GM12892 (cell line): ENCODE measurements around the gene ITGB2.

Experiments used
- DNase-seq: peaks from one replicate; pipeline ENCODE4 v3.0.0; 2011; ENCODE audit not compliant: insufficient read length
- FAIRE-seq: peaks from 2 replicates; lab custom pipeline; 2011; peaks lifted over from hg19 to GRCh38; lab: Jason Lieb, UNC
- POLR2A ChIP-seq: IDR thresholded peaks from 2 replicates; pipeline ENCODE4 v1.6.1; 2011; ENCODE audit warnings: low read depth, low read length, control low read depth
- POLR2AphosphoS5 ChIP-seq: IDR thresholded peaks from 2 replicates; pipeline ENCODE4 v1.6.1; 2011; ENCODE audit warnings: low read depth, low read length, control low read depth
- TAF1 ChIP-seq: IDR thresholded peaks from 2 replicates; pipeline ENCODE4 v1.6.1; 2011; ENCODE audit warnings: low read depth, mild to moderate bottlenecking, control low read depth, low read length, borderline replicate concordance

Gene ITGB2

DNA sequence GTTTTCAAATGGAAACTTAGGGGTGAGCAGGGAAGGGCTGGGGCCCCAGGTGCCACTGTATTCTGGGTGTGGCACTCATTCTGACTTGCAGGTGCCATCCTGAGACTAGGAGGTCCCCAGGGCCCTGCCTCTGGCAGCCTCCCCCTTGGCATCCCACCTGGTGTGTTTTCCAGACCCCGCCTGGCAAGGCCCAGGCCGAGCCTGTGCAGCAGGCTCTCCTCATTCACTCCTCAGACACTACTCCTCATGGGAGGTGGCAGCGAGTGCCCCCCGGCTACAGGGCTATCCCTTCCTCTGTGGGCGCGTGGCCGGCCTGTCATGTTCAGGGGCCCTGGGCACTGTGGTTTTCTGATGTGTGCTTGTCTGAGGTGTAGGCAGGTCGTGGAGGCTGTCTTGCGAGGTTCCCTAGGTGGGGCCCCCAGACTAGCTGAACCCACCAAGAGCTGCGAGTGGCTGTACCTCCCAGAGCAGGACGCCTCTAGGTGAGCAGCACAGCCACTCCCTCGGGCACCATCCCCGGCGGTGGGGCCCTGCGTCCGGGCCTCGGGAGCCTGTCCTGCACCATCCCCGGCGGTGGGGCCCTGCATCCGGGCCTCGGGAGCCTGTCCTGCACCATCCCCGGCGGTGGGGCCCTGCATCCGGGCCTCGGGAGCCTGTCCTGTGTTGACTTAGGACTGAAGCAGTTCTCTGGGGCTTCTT, 32.4 kb upstream of the ITGB2 start:
- no peak for FAIRE-seq
- no peak for TF ChIP-seq POLR2AphosphoS5
- no peak for TF ChIP-seq POLR2A
- no peak for TF ChIP-seq TAF1
- DNase-seq, result no peak

DNA sequence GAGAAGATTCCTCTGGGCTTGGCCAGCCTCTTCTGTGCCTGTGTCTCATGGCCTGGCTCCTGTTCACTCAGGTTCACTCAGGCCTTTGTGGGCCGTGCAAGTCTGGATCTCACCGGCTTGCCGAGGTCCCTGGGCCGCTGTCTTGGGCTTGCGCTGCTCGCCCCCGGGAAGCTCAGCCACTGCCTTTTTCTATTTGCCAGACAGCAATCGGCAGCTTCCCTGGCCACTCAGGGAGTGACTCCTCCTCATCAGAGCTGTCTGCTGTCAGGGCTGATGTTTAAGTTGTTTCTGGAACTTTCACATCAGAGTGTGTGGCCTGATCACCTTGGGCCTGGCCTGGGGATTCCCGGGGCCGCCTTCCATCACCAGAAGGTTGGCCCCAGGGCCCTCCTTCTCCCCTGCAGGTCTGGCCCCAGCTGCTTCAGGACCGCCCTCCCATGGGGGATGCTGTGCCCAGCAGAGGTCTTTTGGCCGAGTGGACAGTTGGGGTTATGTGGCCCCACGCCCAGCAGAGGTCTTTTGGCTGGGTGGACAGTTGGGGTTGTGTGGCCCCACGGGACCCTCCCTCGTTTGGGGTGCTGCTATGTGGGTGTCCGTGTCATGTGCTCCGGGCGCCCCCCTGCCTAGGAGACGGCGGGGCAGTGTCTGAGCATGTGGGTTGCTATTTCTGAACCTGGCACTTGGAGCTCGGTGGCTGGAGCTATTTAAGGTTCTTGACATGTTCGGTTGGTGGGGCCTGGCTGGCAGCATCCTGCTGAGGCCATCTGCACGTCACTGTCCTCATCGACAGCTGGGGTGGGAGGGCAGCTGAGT, 31.6 kb upstream of the ITGB2 start:
- no peak for FAIRE-seq
- DNase-seq, result no peak
- TF ChIP-seq TAF1 (no peak), POLR2A (no peak), POLR2AphosphoS5 (no peak)

DNA sequence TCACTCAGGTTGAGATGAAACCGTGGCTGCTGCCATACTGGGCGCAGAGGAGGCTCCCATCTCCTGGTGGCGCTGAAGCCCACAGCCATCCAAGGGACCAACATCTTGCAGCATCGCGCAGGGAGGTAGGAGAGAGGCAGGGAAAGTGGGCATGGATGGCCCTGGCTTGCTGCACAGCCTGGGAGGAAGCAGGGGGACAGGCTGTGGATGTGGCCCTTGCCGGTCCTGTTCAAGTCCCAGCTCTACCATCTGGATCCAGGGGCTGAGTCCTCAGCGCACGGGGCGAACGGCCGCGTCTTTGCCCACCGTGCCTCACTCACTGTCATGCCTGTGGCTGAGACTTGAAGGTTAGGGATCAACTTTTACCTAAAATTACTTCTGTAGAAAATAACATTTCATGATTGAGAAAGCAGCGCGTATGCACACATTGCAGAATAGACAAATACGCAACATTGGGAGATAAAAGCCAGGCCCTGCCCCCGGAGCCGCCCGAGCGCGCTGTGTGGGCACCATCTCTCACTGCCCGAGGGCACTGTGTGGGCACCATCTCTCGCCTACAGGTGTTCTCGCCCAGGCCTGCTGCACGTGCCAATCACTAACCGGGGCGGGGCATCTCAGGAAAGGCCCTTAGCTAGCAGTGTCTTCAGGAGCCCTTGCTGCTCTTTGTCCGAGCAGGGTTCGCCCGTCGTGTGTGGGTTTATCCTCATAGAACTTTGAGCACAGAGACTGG, 30.7 kb upstream of the ITGB2 start:
- TF ChIP-seq POLR2AphosphoS5, result no peak
- no peak for TF ChIP-seq TAF1
- no peak for TF ChIP-seq POLR2A
- FAIRE-seq, result peak; percentile 30

DNA sequence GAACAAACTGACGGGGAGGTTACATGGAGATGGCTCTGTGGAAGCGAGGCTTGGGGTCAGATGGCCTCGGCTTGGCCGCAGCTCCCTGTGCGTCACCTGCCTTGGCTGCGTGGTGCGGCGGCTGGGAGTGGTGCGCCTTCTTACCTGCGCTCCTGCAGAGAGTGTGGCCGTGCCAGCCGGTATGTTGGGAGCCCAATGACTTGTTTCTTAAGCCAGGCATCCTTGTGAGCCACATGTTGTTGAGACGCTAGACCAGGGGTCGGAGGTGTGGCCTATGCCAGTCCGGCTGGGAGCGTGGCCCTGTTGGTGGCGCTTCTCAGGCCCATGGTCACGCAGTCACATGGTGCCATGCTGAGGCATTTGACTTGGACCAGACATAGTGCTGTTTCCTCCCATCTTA, 29.7 kb upstream of the ITGB2 start:
- DNase-seq (no peak), FAIRE-seq (no peak)
- TF ChIP-seq POLR2AphosphoS5 (no peak), POLR2A (no peak), TAF1 (no peak)

More for the DNA sequence above, 30.7 kb upstream of the ITGB2 start:
- DNase-seq, result no peak

DNA sequence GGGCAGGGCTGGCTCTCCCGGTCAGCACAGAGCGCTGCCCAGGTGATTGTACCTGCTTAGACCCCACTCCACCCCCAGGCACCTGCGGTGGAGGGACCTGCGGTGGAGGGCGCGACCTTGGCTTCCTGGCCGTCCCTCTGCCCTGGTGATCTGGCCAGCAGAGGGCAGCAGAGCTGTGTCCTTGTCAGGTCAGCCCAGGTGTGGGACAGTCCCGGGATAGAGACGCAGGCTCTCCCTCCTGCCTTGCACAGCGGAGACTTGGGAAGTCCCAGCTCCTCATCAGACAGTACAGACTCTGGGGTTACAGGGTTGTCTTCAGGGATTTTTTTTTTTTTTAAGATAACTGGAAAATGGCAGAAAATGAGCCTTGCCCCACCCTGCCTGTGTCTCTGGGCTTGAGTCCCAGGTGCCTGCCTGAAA, 29.1 kb upstream of the ITGB2 start:
- FAIRE-seq, result peak; percentile 98
- DNase-seq, result peak; percentile 93
- TF ChIP-seq POLR2AphosphoS5 (no peak), TAF1 (no peak), POLR2A (no peak)

DNA sequence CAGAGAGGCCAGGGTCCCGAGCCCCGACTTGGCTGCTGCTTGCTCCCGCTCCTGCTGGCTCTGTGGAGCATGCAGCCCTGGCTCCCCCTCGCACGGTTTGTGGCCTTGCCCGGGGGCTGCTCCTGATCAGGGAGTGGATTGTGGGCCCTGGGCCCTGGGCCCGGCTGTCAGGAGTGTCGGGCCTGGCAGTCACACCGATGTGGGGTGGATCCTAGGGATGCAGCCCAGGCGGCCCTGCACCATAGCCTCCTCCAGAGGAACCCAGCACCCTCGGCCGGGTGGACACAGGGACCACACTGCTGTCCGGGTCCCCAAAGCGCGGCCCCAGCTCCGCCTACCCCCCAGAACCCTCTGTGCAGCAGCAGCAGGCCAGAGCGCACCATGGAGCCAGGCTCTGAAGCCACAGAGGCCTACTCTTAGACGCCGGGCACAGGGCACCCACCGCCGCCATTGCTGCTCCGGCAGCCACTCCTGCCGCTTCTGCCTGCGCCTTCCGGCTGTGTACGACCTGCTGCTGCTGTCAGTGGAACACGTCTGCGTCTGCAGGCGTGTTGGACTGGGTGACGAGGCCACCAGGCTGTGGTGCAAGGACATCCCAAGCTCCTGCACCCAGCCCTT, 28.6 kb upstream of the ITGB2 start:
- FAIRE-seq (no peak), DNase-seq (no peak)
- TF ChIP-seq POLR2A, result no peak

DNA sequence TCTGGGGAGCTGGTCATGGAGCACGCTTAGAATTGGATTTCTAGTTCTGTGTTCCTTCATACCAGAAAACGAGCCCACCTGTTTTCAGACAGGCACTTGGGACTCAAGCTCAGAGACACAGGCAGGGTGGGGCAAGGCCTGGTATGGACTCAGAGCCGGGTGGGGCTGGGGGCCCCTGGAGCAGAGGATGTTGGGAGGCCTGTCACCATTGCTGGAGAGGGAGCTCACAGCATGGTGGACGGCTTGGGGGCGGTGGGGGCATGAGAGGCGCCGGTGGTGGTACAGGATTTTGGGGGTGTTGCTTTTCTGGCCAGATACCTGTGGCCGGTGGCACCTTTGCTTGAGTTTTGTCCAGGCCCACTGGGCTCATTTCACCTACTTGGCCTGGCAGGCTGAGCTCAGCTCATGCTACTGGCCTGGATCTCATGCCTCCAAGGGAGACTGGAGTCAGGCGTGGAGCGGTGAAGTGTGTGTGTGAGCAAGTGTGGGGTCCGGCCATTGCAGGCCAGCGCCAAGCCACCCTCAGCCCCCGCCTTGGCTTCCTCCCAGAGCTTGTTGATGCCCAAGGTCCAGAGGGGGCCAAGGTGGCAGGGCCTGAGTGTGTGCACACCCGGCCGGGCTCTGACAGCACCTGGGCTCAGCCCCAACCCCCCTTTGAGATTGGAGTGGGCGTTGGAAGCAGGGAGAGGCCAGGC, 27.9 kb upstream of the ITGB2 start:
- TF ChIP-seq POLR2A, result no peak
- TF ChIP-seq POLR2AphosphoS5, result no peak
- no peak for TF ChIP-seq TAF1
- FAIRE-seq (no peak), DNase-seq (no peak)

DNA sequence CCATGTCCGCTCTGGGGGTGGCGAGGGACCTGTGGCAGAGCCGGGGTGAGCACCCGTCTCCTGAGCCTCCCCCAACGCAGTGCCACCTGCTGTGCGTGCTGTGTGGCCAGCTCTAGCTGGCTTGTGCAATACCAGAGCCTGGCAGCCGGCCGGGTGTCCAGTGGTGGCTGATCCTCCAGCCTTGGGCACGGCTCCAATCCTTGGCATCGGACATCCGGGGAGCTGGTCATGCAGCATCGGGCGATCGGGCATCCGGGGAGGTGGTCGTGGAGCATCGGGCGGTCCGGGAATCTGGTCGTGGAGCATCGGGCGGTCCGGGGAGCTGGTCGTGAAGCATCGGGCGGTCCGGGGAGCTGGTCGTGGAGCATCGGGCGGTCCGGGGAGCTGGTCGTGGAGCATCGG, 27.2 kb upstream of the ITGB2 start:
- DNase-seq, result no peak
- FAIRE-seq, result no peak
- TF ChIP-seq TAF1, result no peak
- TF ChIP-seq POLR2AphosphoS5, result no peak
- TF ChIP-seq POLR2A, result no peak

DNA sequence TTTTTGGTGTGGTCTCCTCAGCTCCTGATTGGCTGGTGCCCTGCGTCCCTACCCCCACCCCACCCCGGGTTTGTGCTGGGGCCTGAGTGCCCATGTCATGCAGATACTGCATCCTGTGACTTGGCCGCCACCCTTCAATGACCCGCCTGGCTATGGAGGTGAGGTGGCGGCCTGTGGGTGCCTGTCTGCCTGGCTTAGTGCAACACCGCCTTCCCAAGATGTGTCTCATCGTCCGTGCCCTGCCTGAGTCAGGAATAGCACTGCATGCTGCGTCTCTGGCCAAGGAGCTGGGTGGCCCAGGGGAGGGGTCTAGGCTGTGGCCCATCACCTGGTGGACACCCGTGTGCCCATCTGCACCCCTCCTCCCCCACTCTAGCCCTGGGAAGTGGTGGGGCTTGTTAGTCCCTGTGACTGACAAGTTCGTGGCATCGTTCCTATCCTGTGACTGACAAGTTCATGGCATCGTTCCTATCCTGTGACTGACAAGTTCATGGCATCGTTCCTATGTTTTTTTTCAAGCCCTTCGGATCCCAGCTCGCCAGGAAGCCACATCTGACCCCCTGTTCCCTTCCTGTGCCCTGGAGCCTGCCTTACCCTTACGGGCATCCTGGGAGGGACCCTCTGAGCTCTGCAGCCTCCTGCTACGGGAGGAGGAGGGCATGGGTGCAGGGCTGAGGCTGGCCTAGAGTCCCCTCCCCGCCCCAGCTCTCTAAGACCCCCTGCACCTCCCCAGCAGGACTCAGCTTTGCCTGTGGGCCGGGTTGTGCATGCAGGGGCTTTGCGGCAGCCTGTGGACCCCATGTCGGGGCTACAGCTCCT, 26.6 kb upstream of the ITGB2 start:
- no peak for TF ChIP-seq POLR2A
- no peak for TF ChIP-seq POLR2AphosphoS5
- no peak for TF ChIP-seq TAF1
- no peak for FAIRE-seq
- no peak for DNase-seq

DNA sequence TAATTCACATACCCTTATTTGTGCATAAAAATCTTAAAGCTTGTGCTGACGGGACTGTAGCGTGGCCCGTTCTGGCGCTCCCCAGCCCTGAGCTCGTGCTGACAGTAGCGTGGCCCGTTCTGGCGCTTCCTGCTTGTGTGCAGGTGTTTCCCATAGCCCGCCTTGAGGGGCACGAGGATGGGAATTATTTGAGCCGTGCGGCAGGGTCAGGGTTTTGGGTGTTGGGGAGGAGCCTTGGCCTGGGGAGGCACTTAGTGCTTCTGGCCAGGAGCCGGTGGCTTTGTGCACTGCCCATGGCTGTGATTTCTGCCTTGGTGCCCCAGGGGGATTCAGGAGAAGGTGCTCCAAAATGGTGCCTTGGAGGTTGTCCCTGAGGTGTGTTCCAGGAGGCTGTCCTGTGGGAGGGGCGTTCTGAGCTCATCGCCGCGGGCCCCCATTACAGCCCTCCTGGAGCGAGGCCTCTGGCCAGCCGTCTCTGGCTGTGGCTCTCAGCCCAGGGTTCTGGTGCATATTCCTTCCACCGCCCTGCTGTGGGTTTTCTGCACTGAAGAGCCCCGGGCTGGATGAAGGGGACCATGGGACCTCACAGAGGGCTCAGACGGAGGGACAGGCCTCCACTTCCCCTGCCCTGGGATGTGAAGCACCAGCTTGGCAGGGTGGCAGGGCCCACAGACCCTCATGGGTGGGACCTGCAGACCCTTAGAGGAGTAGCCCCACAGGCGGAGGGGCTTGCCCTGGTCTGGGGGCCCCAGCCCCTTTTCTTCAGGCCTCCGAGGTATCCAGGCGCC, 25.7 kb upstream of the ITGB2 start:
- FAIRE-seq, result no peak
- DNase-seq, result no peak
- TF ChIP-seq POLR2AphosphoS5, result no peak
- no peak for TF ChIP-seq POLR2A
- no peak for TF ChIP-seq TAF1
